Measurements from ENCODE around the gene RAB17.
"Not testable (repeated sequence)": the region's sequence is repeated elsewhere in the genome, so short reads cannot be mapped to it uniquely, and the experiment has no call there.

The RAB17 gene

GRCh38 chr2:237597196-237598145, 6.9 kb upstream of the RAB17 start:
- no peak for TF ChIP-seq CTCF (IDR thresholded peaks at IDR 0.05; ENCODE audit: low read depth, low read length)
- DNase-seq (ENCODE audit: extremely low read depth, low read depth), result no peak

- TF ChIP-seq CTCF (IDR thresholded peaks at IDR 0.05; ENCODE audit: low read depth, low read length), result no peak
- no peak for DNase-seq (ENCODE audit: extremely low read depth, low read depth)
Measured at GRCh38 chr2:237596520-237597195, 6.1 kb upstream of the RAB17 start.

- not testable (repeated sequence) for DNase-seq (ENCODE audit: extremely low read depth, low read depth)
Measured at GRCh38 chr2:237595829-237596519, 5.4 kb upstream of the RAB17 start.

DNA sequence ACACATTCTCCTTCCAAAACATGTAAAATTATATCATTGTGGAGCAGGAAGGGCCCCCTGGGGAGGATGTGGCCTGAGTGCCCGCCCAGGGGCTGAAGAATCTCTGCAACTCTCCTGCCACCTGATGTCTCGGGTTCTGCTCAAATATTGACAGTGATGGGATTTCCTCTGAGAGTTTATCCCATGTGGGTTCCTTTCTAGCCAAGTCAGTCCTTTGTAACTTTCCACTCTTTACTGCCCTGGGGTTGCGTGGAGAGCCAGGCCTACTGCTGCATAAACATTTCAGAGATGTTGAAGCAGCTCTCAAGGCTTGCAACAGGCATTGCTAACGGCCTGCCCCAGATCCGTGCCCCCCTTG, 4.0 kb upstream of the RAB17 start:
- no peak for TF ChIP-seq CTCF (IDR thresholded peaks at IDR 0.05; ENCODE audit: low read depth, low read length)
- no peak for DNase-seq (ENCODE audit: extremely low read depth, low read depth)

GRCh38 chr2:237593596-237594320, 3.2 kb upstream of the RAB17 start:
- TF ChIP-seq CTCF (IDR thresholded peaks at IDR 0.05; ENCODE audit: low read depth, low read length), result no peak

GRCh38 chr2:237593036-237593435, 2.5 kb upstream of the RAB17 start:
- TF ChIP-seq CTCF (IDR thresholded peaks at IDR 0.05; ENCODE audit: low read depth, low read length), result no peak
- DNase-seq (ENCODE audit: extremely low read depth, low read depth), result no peak

More at GRCh38 chr2:237593596-237594320, 3.2 kb upstream of the RAB17 start:
- DNase-seq (ENCODE audit: extremely low read depth, low read depth), result no peak

DNA sequence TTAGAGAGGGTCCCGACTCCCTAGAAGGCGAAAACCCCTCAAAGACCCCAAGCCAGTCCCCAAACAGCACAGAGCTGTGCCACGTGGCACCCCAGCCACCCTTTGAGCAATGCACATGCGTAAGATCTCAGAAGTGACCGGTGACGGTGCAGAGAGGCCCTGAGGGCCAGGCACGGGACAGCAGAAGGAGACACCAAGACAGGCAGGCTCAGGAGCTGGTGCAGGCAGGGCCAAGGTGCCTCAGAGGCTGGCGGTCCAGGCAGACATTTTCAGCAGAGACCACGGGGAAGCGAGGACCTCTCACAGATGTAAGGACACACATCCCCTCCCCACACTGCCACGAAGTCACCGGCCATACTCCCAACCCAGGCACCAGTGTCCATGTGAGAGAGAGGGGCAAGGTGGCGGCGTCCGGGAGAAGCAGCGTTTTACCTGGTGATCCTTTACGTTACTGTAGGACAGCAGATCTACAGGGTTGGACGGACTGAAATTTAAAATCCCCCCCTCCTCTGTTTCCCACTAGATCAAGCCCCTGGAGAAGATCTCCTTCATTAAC, 2.0 kb upstream of the RAB17 start:
- DNase-seq (ENCODE audit: extremely low read depth, low read depth), result no peak
- no peak for TF ChIP-seq CTCF (IDR thresholded peaks at IDR 0.05; ENCODE audit: low read depth, low read length)

All from AG09319 (cell line).